ENCODE results near the gene LGR5. TPM values are rescaled to one million over a fixed set of nuclear protein-coding genes. Genes with fewer than 3 reads are reported as not detected.
A peak's percentile ranks its signal among the peaks of the same experiment; 100 is the strongest.

Gene LGR5
- total and polyA plus RNA-seq, 2 of the 13 experiments (the other 11 are each of a cell fraction or from before 2014, with no cell fraction given) = 37.0 to 121 TPM

DNA sequence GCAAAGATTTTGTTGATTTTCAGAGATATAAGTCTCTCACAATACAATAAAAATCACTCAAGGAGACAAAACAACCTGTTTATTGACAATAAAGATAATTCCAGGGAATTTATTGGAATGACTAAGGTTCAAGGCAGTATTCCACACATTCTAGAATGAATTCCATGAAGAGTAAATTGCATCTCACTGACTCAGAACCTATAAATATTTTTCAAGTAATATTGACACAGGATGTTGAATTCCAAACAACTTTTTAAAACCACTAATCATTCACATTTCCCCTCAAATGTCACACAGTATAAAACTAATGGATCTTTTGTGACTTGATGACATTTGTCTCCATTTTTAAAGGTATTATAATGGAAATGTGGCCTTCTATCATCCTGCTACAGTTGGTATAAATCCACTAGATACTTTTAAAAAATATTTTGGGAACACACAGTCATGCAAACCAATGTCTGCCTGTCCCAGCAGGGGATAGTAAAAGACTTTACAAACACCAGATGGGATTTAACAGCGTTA lies 42.1 kb upstream of the LGR5 start (continued):
- no peak for TF ChIP-seq ZNF672 (CRISPR knock-in tag; IDR thresholded peaks at IDR 0.05)
- TF ChIP-seq ZNF143 (CRISPR knock-in tag; IDR thresholded peaks at IDR 0.05) = no peak
- TF ChIP-seq, protein P1, sequence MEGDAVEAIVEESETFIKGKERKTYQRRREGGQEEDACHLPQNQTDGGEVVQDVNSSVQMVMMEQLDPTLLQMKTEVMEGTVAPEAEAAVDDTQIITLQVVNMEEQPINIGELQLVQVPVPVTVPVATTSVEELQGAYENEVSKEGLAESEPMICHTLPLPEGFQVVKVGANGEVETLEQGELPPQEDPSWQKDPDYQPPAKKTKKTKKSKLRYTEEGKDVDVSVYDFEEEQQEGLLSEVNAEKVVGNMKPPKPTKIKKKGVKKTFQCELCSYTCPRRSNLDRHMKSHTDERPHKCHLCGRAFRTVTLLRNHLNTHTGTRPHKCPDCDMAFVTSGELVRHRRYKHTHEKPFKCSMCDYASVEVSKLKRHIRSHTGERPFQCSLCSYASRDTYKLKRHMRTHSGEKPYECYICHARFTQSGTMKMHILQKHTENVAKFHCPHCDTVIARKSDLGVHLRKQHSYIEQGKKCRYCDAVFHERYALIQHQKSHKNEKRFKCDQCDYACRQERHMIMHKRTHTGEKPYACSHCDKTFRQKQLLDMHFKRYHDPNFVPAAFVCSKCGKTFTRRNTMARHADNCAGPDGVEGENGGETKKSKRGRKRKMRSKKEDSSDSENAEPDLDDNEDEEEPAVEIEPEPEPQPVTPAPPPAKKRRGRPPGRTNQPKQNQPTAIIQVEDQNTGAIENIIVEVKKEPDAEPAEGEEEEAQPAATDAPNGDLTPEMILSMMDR (CRISPR knock-in tag; IDR thresholded peaks at IDR 0.05) = no peak
- no peak for TF ChIP-seq TAF1 (CRISPR knock-in tag; IDR thresholded peaks at IDR 0.05)
- TF ChIP-seq RAD51 (IDR thresholded peaks at IDR 0.05; ENCODE audit: borderline replicate concordance) = no peak

DNA sequence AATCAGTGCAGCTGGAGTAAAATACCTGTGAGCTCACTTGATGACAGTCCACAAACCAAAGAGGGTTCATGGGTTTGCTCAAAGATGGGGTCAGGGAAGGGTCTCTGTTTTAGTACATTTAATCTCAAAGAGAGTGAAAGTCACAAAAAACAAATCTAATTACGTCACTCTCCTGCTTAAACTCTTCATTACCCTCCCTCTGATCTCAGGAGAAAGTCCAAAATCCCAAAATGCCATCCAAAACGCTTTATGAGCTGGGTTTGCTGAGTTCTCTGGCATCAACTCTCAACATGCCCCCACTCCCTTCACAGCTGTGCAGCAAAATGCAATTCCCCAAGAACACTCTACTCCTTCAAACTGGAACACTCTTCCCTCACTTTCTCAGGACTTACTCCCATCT lies 40.4 kb upstream of the LGR5 start:
- ATAC-seq = no peak
- in situ Hi-C loops (cut with HindIII; ENCODE audit: extremely low pct_ligation_motif_present, low pct_unique_long_range_greater_than_20kb) (no loop called here), intact Hi-C loops (cut with micrococcal nuclease; ENCODE audit: unreplicated experiment) (no loop called here)
- Histone ChIP-seq H3K79me2 (ENCODE audit: insufficient read depth, low read length) (no peaks in the 10 kb centered on the region), H2AFZ (ENCODE audit: low read length) (no peak overlapping the region), H3K9me3 (ENCODE audit: low read length) (no peaks in the 10 kb centered on the region), H3K4me1 (ENCODE audit: insufficient read depth, low read length) (no peaks in the 10 kb centered on the region), H3K4me2 (ENCODE audit: low read depth, low read length) (no peak overlapping the region), H3K4me3 (replicated peaks in 1 of 3; ENCODE audit: insufficient read depth in 1 of 3, low read depth in 2 of 3, low read length in 3 of 3) (no peak overlapping the region), H3K27ac (ENCODE audit: extremely low read length, insufficient read depth, low read length) (no peak overlapping the region), H4K20me1 (ENCODE audit: insufficient read depth, low read length) (no peaks in the 10 kb centered on the region), H3K9ac (ENCODE audit: insufficient read depth, low read depth, low read length) (no peak overlapping the region), H3K27me3 (ENCODE audit: control insufficient read depth in 1 of 2, insufficient read depth in 2 of 2, low read length in 2 of 2) (peaks cover 2 to 7% of the 10 kb centered on the region in 2 experiments; a peak in 3 of 5 replicates), H3K36me3 (replicated peaks in 1 of 2; ENCODE audit: control insufficient read depth in 1 of 2, insufficient read depth in 2 of 2, low read length in 2 of 2) (no peaks in the 10 kb centered on the region)
- no TSS peak for BruUV-seq (replicated peaks)
- TF ChIP-seq, protein P2, sequence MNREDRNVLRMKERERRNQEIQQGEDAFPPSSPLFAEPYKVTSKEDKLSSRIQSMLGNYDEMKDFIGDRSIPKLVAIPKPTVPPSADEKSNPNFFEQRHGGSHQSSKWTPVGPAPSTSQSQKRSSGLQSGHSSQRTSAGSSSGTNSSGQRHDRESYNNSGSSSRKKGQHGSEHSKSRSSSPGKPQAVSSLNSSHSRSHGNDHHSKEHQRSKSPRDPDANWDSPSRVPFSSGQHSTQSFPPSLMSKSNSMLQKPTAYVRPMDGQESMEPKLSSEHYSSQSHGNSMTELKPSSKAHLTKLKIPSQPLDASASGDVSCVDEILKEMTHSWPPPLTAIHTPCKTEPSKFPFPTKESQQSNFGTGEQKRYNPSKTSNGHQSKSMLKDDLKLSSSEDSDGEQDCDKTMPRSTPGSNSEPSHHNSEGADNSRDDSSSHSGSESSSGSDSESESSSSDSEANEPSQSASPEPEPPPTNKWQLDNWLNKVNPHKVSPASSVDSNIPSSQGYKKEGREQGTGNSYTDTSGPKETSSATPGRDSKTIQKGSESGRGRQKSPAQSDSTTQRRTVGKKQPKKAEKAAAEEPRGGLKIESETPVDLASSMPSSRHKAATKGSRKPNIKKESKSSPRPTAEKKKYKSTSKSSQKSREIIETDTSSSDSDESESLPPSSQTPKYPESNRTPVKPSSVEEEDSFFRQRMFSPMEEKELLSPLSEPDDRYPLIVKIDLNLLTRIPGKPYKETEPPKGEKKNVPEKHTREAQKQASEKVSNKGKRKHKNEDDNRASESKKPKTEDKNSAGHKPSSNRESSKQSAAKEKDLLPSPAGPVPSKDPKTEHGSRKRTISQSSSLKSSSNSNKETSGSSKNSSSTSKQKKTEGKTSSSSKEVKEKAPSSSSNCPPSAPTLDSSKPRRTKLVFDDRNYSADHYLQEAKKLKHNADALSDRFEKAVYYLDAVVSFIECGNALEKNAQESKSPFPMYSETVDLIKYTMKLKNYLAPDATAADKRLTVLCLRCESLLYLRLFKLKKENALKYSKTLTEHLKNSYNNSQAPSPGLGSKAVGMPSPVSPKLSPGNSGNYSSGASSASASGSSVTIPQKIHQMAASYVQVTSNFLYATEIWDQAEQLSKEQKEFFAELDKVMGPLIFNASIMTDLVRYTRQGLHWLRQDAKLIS (CRISPR knock-in tag; IDR thresholded peaks at IDR 0.05) = no peak
- TF ChIP-seq ATF7 (IDR thresholded peaks at IDR 0.05) (peak; percentile 75), ATF7 (CRISPR knock-in tag; IDR thresholded peaks at IDR 0.05) (no peak), CREM (IDR thresholded peaks at IDR 0.05) (no peak), CREM (CRISPR knock-in tag; IDR thresholded peaks at IDR 0.05) (no peak), CREB1 (IDR thresholded peaks at IDR 0.05) (peak; percentile 58), CREB1 (CRISPR knock-in tag; IDR thresholded peaks at IDR 0.05) (no peak)
- no peak for FAIRE-seq
- DNase-seq (ENCODE audit: low spot score) = no peak
- ChIA-PET CTCF (ENCODE audit: low intra/inter-chr PET ratio, low total read pairs) (no interaction called here), POLR2A (no interaction called here)
- 4% methylated on average over 2 of the region's 2 CpGs for whole genome bisulfite sequencing (ENCODE audit: low lambda C conversion rate)
